SU-DHL-6 (cell line): ENCODE results near the gene PKN2.

ENCODE experiments used
- EZH2phosphoT487 ChIP-seq: fragments of 200-600 bp; sonication (generic), shearing (Covaris generic); conservative IDR thresholded peaks from 2 replicates; pipeline ENCODE4 v1.6.1; 2018; ENCODE audit warnings: mild to moderate bottlenecking, antibody characterized with exemption, low read length, moderate library complexity, mixed read lengths
- TF ChIP-seq, protein P1 (sequence below): fragments of 200-600 bp; sonication (generic); IDR thresholded peaks from one replicate; pipeline ENCODE4 v1.5.1; 2017; ENCODE audit warnings: antibody characterized with exemption, mild to moderate bottlenecking, low read length, moderate library complexity; ENCODE audit not compliant: insufficient read depth, poor library complexity, severe bottlenecking

DNA sequence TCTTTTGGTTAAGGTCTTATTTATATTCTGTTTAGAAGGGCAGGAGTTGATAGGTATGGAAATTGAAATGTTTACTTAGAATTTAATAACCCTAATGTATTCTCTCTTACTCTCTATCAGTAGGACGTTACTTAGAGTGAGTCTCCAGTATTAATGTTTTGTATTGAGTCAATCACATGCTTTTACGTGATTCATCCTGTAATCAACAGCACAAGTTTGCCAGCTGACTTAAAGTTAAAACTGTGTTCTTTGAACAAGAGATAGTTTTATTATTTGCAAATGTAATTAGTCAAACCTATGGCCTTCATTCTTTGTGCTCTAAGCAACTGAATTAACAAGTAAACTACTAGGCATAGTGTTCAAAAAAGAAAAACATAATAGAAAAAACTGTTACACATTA, 57.3 kb downstream of the PKN2 start:
- TF ChIP-seq, protein P1, sequence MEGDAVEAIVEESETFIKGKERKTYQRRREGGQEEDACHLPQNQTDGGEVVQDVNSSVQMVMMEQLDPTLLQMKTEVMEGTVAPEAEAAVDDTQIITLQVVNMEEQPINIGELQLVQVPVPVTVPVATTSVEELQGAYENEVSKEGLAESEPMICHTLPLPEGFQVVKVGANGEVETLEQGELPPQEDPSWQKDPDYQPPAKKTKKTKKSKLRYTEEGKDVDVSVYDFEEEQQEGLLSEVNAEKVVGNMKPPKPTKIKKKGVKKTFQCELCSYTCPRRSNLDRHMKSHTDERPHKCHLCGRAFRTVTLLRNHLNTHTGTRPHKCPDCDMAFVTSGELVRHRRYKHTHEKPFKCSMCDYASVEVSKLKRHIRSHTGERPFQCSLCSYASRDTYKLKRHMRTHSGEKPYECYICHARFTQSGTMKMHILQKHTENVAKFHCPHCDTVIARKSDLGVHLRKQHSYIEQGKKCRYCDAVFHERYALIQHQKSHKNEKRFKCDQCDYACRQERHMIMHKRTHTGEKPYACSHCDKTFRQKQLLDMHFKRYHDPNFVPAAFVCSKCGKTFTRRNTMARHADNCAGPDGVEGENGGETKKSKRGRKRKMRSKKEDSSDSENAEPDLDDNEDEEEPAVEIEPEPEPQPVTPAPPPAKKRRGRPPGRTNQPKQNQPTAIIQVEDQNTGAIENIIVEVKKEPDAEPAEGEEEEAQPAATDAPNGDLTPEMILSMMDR = no peak
- TF ChIP-seq EZH2phosphoT487 = no peak
